Cerebellar nuclear complex (tissue), 1 donor: Measurements from ENCODE around the gene RASGEF1C.

Experiments
- DNase-seq, 2 experiments: peaks; one replicate each; lab custom pipeline; 2025; lab: John Stamatoyannopoulos, UW

The RASGEF1C gene

GRCh38 chr5:180119031-180119902 lies 89.7 kb downstream of the RASGEF1C start:
- DNase-seq, result no peak

GRCh38 chr5:180118391-180118791 lies 90.6 kb downstream of the RASGEF1C start:
- DNase-seq, result no peak

- DNase-seq, result peak in 1 of 2 experiments; percentile 44
Observed at GRCh38 chr5:180117000-180117725, 91.8 kb downstream of the RASGEF1C start.

GRCh38 chr5:180116077-180116999 lies 92.7 kb downstream of the RASGEF1C start:
- DNase-seq, result no peak

GRCh38 chr5:180115326-180116076 lies 93.5 kb downstream of the RASGEF1C start:
- no peak for DNase-seq

GRCh38 chr5:180114304-180115003 lies 94.6 kb downstream of the RASGEF1C start:
- no peak for DNase-seq

- no peak for DNase-seq
Observed at GRCh38 chr5:180113660-180114303, 95.2 kb downstream of the RASGEF1C start.

- DNase-seq, result no peak
Observed at GRCh38 chr5:180112181-180112861, 96.7 kb downstream of the RASGEF1C start.

GRCh38 chr5:180111273-180112002 lies 97.6 kb downstream of the RASGEF1C start:
- no peak for DNase-seq

- no peak for DNase-seq
Observed at GRCh38 chr5:180109920-180110319, 99.1 kb downstream of the RASGEF1C start.

GRCh38 chr5:180107005-180107404 lies 102.0 kb downstream of the RASGEF1C start:
- DNase-seq, result no peak

GRCh38 chr5:180105827-180106312 lies 103.1 kb downstream of the RASGEF1C start:
- no peak for DNase-seq

GRCh38 chr5:180104168-180104530 lies 104.9 kb downstream of the RASGEF1C start:
- DNase-seq, result no peak

GRCh38 chr5:180103487-180104167 lies 105.4 kb downstream of the RASGEF1C start:
- DNase-seq, result no peak

GRCh38 chr5:180102636-180103035 lies 106.4 kb downstream of the RASGEF1C start:
- no peak for DNase-seq

GRCh38 chr5:180101451-180102105 lies 107.4 kb downstream of the RASGEF1C start:
- DNase-seq, result no peak

- DNase-seq, result no peak
Observed at GRCh38 chr5:180100621-180101450, 108.2 kb downstream of the RASGEF1C start.
